Measurements from ENCODE around the gene TARS1. TPM values are rescaled to one million over a fixed set of nuclear protein-coding genes. Genes with fewer than 3 reads are reported as not detected.

Gene TARS1
- total and polyA plus RNA-seq, 2 of the 13 experiments (the other 11 are each of a cell fraction or from before 2014, with no cell fraction given): 77.0 to 184 TPM

- intact Hi-C loops (cut with micrococcal nuclease; ENCODE audit: unreplicated experiment): loop anchor here (5.0 kb wide), 1 partner anchor 35 kb away; the partner anchor contains the start of gene TARS1
- DNase-seq (ENCODE audit: low spot score): no peak
- WGBS (ENCODE audit: low lambda C conversion rate): 95% methylated on average over 3 of the region's 3 CpGs
These were observed 36.2 kb downstream of the TARS1 start for GRCh38 chr5:33476992-33477391.

GRCh38 chr5:33477816-33478215 is 37.1 kb downstream of the TARS1 start:
- ChIA-PET CTCF (ENCODE audit: low intra/inter-chr PET ratio, low total read pairs) (no interaction called here), POLR2A (no interaction called here)
- Histone ChIP-seq H3K9ac (ENCODE audit: insufficient read depth, low read depth, low read length) (no peak overlapping the region), H3K9me3 (ENCODE audit: low read length) (no peaks in the 10 kb centered on the region), H3K79me2 (ENCODE audit: insufficient read depth, low read length) (no peaks in the 10 kb centered on the region), H3K4me1 (ENCODE audit: insufficient read depth, low read length) (no peaks in the 10 kb centered on the region), H3K4me3 (replicated peaks in 1 of 3; ENCODE audit: insufficient read depth in 1 of 3, low read depth in 2 of 3, low read length in 3 of 3) (no peak overlapping the region), H2AFZ (ENCODE audit: low read length) (no peak overlapping the region), H3K4me2 (ENCODE audit: low read depth, low read length) (no peak overlapping the region), H3K27me3 (ENCODE audit: control insufficient read depth in 1 of 2, insufficient read depth in 2 of 2, low read length in 2 of 2) (no peaks in the 10 kb centered on the region), H3K36me3 (replicated peaks in 1 of 2; ENCODE audit: control insufficient read depth in 1 of 2, insufficient read depth in 2 of 2, low read length in 2 of 2) (peaks cover 0 to 7% of the 10 kb centered on the region in 2 experiments; a peak in 2 of 5 replicates), H3K27ac (ENCODE audit: extremely low read length, insufficient read depth, low read length) (no peak overlapping the region), H4K20me1 (ENCODE audit: insufficient read depth, low read length) (no peaks in the 10 kb centered on the region)
- TF ChIP-seq POLR2G (IDR thresholded peaks at IDR 0.05; ENCODE audit: low read depth, low read length): no peak
- TF ChIP-seq ZNF121 (CRISPR knock-in tag; IDR thresholded peaks at IDR 0.05): no peak
- TF ChIP-seq ZSCAN30 (CRISPR knock-in tag; IDR thresholded peaks at IDR 0.05): no peak
- TF ChIP-seq ZNF205 (CRISPR knock-in tag; IDR thresholded peaks at IDR 0.05): no peak
- no peak for TF ChIP-seq ZNF550 (CRISPR knock-in tag; IDR thresholded peaks at IDR 0.05; ENCODE audit: borderline replicate concordance)
- TF ChIP-seq ZNF800 (CRISPR knock-in tag; IDR thresholded peaks at IDR 0.05): no peak
- no peak for TF ChIP-seq NFYB (CRISPR knock-in tag; IDR thresholded peaks at IDR 0.05)
- ATAC-seq: no peak
- WGBS (ENCODE audit: low lambda C conversion rate): 100% methylated on average over 2 of the region's 2 CpGs
- intact Hi-C loops (cut with micrococcal nuclease; ENCODE audit: unreplicated experiment) (loop anchor here (5.0 kb wide), 1 partner anchor 36 kb away; the partner anchor contains the start of gene TARS1), in situ Hi-C loops (cut with HindIII; ENCODE audit: extremely low pct_ligation_motif_present, low pct_unique_long_range_greater_than_20kb) (no loop called here)
- no peak for FAIRE-seq
- DNase-seq (ENCODE audit: low spot score): no peak
- BruUV-seq (replicated peaks): no TSS peak

More at GRCh38 chr5:33476992-33477391, 36.2 kb downstream of the TARS1 start:
- CTCF ChIA-PET (ENCODE audit: low intra/inter-chr PET ratio, low total read pairs): no interaction called here
- H3K4me1 ChIP-seq (ENCODE audit: insufficient read depth, low read length): no peaks in the 10 kb centered on the region
- no peaks in the 10 kb centered on the region for H3K9me3 ChIP-seq (ENCODE audit: low read length)
- H3K4me3 ChIP-seq (replicated peaks in 1 of 3; ENCODE audit: insufficient read depth in 1 of 3, low read depth in 2 of 3, low read length in 3 of 3): no peak overlapping the region
- POLR2A ChIA-PET: no interaction called here
- ATAC-seq: no peak
- peaks cover 0 to 7% of the 10 kb centered on the region in 2 experiments; a peak in 2 of 5 replicates for H3K36me3 ChIP-seq (replicated peaks in 1 of 2; ENCODE audit: control insufficient read depth in 1 of 2, insufficient read depth in 2 of 2, low read length in 2 of 2)
- no peak overlapping the region for H2AFZ ChIP-seq (ENCODE audit: low read length)
- H3K27me3 ChIP-seq (ENCODE audit: control insufficient read depth in 1 of 2, insufficient read depth in 2 of 2, low read length in 2 of 2): no peaks in the 10 kb centered on the region
- in situ Hi-C loops (cut with HindIII; ENCODE audit: extremely low pct_ligation_motif_present, low pct_unique_long_range_greater_than_20kb): no loop called here
- no TSS peak for BruUV-seq (replicated peaks)
- H3K9ac ChIP-seq (ENCODE audit: insufficient read depth, low read depth, low read length): no peak overlapping the region
- TF ChIP-seq ZFP1 (CRISPR knock-in tag; IDR thresholded peaks at IDR 0.05) (no peak), FOSL1 (CRISPR knock-in tag; IDR thresholded peaks at IDR 0.05; ENCODE audit: borderline replicate concordance) (no peak), ZNF20 (CRISPR knock-in tag; IDR thresholded peaks at IDR 0.05) (no peak), ZFY (CRISPR knock-in tag; IDR thresholded peaks at IDR 0.05) (no peak), RFXANK (CRISPR knock-in tag; IDR thresholded peaks at IDR 0.05) (no peak), CAMTA2 (CRISPR knock-in tag; IDR thresholded peaks at IDR 0.05; ENCODE audit: borderline replicate concordance) (no peak), HNRNPUL1 (IDR thresholded peaks at IDR 0.05; ENCODE audit: low read depth, low read length) (no peak), ATF7-NPFF (CRISPR knock-in tag; IDR thresholded peaks at IDR 0.05; ENCODE audit: low read depth) (no peak), XRCC5 (optimal IDR thresholded peaks at IDR 0.05; ENCODE audit: low read length) (no peak), NR3C1 (CRISPR knock-in tag; IDR thresholded peaks at IDR 0.05) (no peak), ZIK1 (CRISPR knock-in tag; IDR thresholded peaks at IDR 0.05; ENCODE audit: borderline replicate concordance, low read depth) (no peak), FOXA3 (CRISPR knock-in tag; IDR thresholded peaks at IDR 0.05) (no peak), CBX2 (IDR thresholded peaks at IDR 0.05; ENCODE audit: low read depth, low read length) (no peak), CBX2 (CRISPR knock-in tag; IDR thresholded peaks at IDR 0.05; ENCODE audit: low read depth) (no peak), LCORL (IDR thresholded peaks at IDR 0.05) (no peak), LCORL (CRISPR knock-in tag; IDR thresholded peaks at IDR 0.05) (no peak), SAP130 (CRISPR knock-in tag; IDR thresholded peaks at IDR 0.05; ENCODE audit: low read depth) (no peak)
- no peaks in the 10 kb centered on the region for H3K79me2 ChIP-seq (ENCODE audit: insufficient read depth, low read length)
- FAIRE-seq: no peak
- no peak overlapping the region for H3K4me2 ChIP-seq (ENCODE audit: low read depth, low read length)
- H3K27ac ChIP-seq (ENCODE audit: extremely low read length, insufficient read depth, low read length): no peak overlapping the region
- H4K20me1 ChIP-seq (ENCODE audit: insufficient read depth, low read length): no peaks in the 10 kb centered on the region
